SK-MEL-5 (cell line): ENCODE measurements around the gene CXCL1. TPM values are rescaled to one million over a fixed set of nuclear protein-coding genes. Genes with fewer than 3 reads are reported as not detected.

Source experiments
- DNase-seq: peaks from one replicate; pipeline ENCODE4 v3.0.0-alpha.2; 2016; ENCODE audit warnings: low read depth, low spot score
- in situ Hi-C: cut with HindIII; loops from 2 replicates; pipeline ENCODE4 v1.10.0; 2016; ENCODE audit warnings: low sequenced_read_pairs, high pct_unique_total_duplicates, low pct_unique_long_range_greater_than_20kb
- total RNA-seq: library from RNA; depleted of rRNA; stranded (reverse); fragments of >200 nt; shearing (Covaris generic); gene quantifications from 2 replicates; pipeline ENCODE4 v1.2.3, GENCODE V29; 2014

CXCL1 gene
- total RNA-seq, 1 experiment from 2014 or later = 76.1 TPM

GRCh38 chr4:73868206-73869129 is 725 bp upstream of the CXCL1 start:
- peak; percentile 67 for DNase-seq
- in situ Hi-C loops = no loop called here

- DNase-seq = peak; percentile 70
- in situ Hi-C loops = no loop called here
Measured at GRCh38 chr4:73870260-73870659, 1.1 kb downstream of the CXCL1 start.

GRCh38 chr4:73870768-73871167 is 1.6 kb downstream of the CXCL1 start:
- DNase-seq = peak; percentile 46
- in situ Hi-C loops = no loop called here

- in situ Hi-C loops = no loop called here
Measured at GRCh38 chr4:73871511-73872310, 2.5 kb downstream of the CXCL1 start.

GRCh38 chr4:73872316-73873108 is 3.3 kb downstream of the CXCL1 start:
- DNase-seq = peak; percentile 65
- in situ Hi-C loops = no loop called here

More at GRCh38 chr4:73871511-73872310, 2.5 kb downstream of the CXCL1 start:
- peak; percentile 13 for DNase-seq

GRCh38 chr4:73874386-73874785 is 5.2 kb downstream of the CXCL1 start:
- DNase-seq = no peak
- in situ Hi-C loops = no loop called here

GRCh38 chr4:73875401-73875800 is 6.2 kb downstream of the CXCL1 start:
- no peak for DNase-seq
- in situ Hi-C loops = no loop called here

- DNase-seq = no peak
- in situ Hi-C loops = no loop called here
Measured at GRCh38 chr4:73883306-73883705, 14.1 kb downstream of the CXCL1 start.

- no peak for DNase-seq
Measured at GRCh38 chr4:73885574-73886267, 16.5 kb downstream of the CXCL1 start.

GRCh38 chr4:73891326-73891725 is 22.1 kb downstream of the CXCL1 start:
- DNase-seq = no peak
- in situ Hi-C loops = no loop called here

More at GRCh38 chr4:73885574-73886267, 16.5 kb downstream of the CXCL1 start:
- in situ Hi-C loops = no loop called here

GRCh38 chr4:73891739-73892405 is 22.7 kb downstream of the CXCL1 start:
- in situ Hi-C loops = no loop called here
- no peak for DNase-seq

- no peak for DNase-seq
- in situ Hi-C loops = no loop called here
Measured at GRCh38 chr4:73892966-73893365, 23.8 kb downstream of the CXCL1 start.

- in situ Hi-C loops = no loop called here
- no peak for DNase-seq
Measured at GRCh38 chr4:73894001-73894400, 24.8 kb downstream of the CXCL1 start.

GRCh38 chr4:73895201-73896175 is 26.3 kb downstream of the CXCL1 start:
- in situ Hi-C loops = no loop called here

GRCh38 chr4:73896416-73896815 is 27.2 kb downstream of the CXCL1 start:
- in situ Hi-C loops = no loop called here
- DNase-seq = no peak

More at GRCh38 chr4:73895201-73896175, 26.3 kb downstream of the CXCL1 start:
- peak; percentile 12 for DNase-seq
